SK-MEL-5 (cell line): Measurements from ENCODE around the gene OPN1MW. TPM values are rescaled to one million over a fixed set of nuclear protein-coding genes. Genes with fewer than 3 reads are reported as not detected.
A peak's percentile ranks its signal among the peaks of the same experiment; 100 is the strongest.
"Not testable (repeated sequence)": the region's sequence is repeated elsewhere in the genome, so short reads cannot be mapped to it uniquely, and the experiment has no call there.

Experiments
- DNase-seq: peaks from one replicate; pipeline ENCODE4 v3.0.0-alpha.2; 2016; ENCODE audit warnings: low read depth, low spot score
- in situ Hi-C: cut with HindIII; loops from 2 replicates; pipeline ENCODE4 v1.10.0; 2016; ENCODE audit warnings: low sequenced_read_pairs, high pct_unique_total_duplicates, low pct_unique_long_range_greater_than_20kb
- polyA plus RNA-seq, 2 experiments: library from polyadenylated mRNA; depleted of rRNA; stranded (reverse); fragments of >200 nt; gene quantifications; 2 replicates each; pipeline ENCODE4 v1.2.3, GENCODE V29; 2015
- total RNA-seq: library from RNA; depleted of rRNA; stranded (reverse); fragments of >200 nt; shearing (Covaris generic); gene quantifications from 2 replicates; pipeline ENCODE4 v1.2.3, GENCODE V29; 2014; rRNA removed

OPN1MW gene
- total RNA-seq: not detected in 2 replicates
- not detected in 2 replicates for polyA plus RNA-seq (2015; cell fraction: cytosol; rRNA removed)
- polyA plus RNA-seq (2015; cell fraction: nucleus; rRNA removed): not detected in 2 replicates

GRCh38 chrX:154182296-154182695 lies at the start of gene OPN1MW:
OPN1MW (plus strand) TSS chrX:154182596; CDS start chrX:154182678, 82 bp downstream.
- in situ Hi-C loops, DNase-seq: not testable (repeated sequence)

- in situ Hi-C loops: no loop called here
- DNase-seq: peak; percentile 25
Observed at GRCh38 chrX:154135458-154136229, 46.8 kb upstream of the OPN1MW start.

- in situ Hi-C loops: no loop called here
- DNase-seq: peak; percentile 45
Observed at GRCh38 chrX:154136627-154137161, 45.7 kb upstream of the OPN1MW start.

- DNase-seq: no peak
- in situ Hi-C loops: no loop called here
Observed at GRCh38 chrX:154138857-154139256, 43.5 kb upstream of the OPN1MW start.

GRCh38 chrX:154140206-154140605 lies 42.2 kb upstream of the OPN1MW start:
- in situ Hi-C loops: no loop called here
- DNase-seq: no peak

- in situ Hi-C loops: no loop called here
- no peak for DNase-seq
Observed at GRCh38 chrX:154140742-154141141, 41.7 kb upstream of the OPN1MW start.

GRCh38 chrX:154142386-154142785 lies 40.0 kb upstream of the OPN1MW start:
- in situ Hi-C loops: no loop called here
- no peak for DNase-seq

- in situ Hi-C loops: no loop called here
- DNase-seq: no peak
Observed at GRCh38 chrX:154142950-154143745, 39.2 kb upstream of the OPN1MW start.

- in situ Hi-C loops, DNase-seq: not testable (repeated sequence)
Observed at GRCh38 chrX:154144010-154144409, 38.4 kb upstream of the OPN1MW start, which contains the start of gene OPN1LW. OPN1LW (plus strand) TSS chrX:154144243; CDS start chrX:154144284, 41 bp downstream.

- in situ Hi-C loops, DNase-seq: not testable (repeated sequence)
Observed at GRCh38 chrX:154151030-154151429, 31.4 kb upstream of the OPN1MW start.

GRCh38 chrX:154156221-154156620 lies 26.2 kb upstream of the OPN1MW start:
- DNase-seq, in situ Hi-C loops: not testable (repeated sequence)

GRCh38 chrX:154157207-154157606 lies 25.2 kb upstream of the OPN1MW start:
- DNase-seq, in situ Hi-C loops: not testable (repeated sequence)

GRCh38 chrX:154159345-154159744 lies 23.1 kb upstream of the OPN1MW start:
- DNase-seq, in situ Hi-C loops: not testable (repeated sequence)

- in situ Hi-C loops, DNase-seq: not testable (repeated sequence)
Observed at GRCh38 chrX:154164902-154165301, 17.5 kb upstream of the OPN1MW start.

GRCh38 chrX:154168384-154168783 lies 14.0 kb upstream of the OPN1MW start:
- DNase-seq, in situ Hi-C loops: not testable (repeated sequence)

GRCh38 chrX:154172535-154172943 lies 9.9 kb upstream of the OPN1MW start:
- in situ Hi-C loops, DNase-seq: not testable (repeated sequence)

GRCh38 chrX:154174356-154174755 lies 8.0 kb upstream of the OPN1MW start:
- DNase-seq, in situ Hi-C loops: not testable (repeated sequence)

GRCh38 chrX:154183794-154184193 lies 1.4 kb downstream of the OPN1MW start:
- DNase-seq, in situ Hi-C loops: not testable (repeated sequence)
